Measurements from ENCODE around the gene S100A16.

DNA sequence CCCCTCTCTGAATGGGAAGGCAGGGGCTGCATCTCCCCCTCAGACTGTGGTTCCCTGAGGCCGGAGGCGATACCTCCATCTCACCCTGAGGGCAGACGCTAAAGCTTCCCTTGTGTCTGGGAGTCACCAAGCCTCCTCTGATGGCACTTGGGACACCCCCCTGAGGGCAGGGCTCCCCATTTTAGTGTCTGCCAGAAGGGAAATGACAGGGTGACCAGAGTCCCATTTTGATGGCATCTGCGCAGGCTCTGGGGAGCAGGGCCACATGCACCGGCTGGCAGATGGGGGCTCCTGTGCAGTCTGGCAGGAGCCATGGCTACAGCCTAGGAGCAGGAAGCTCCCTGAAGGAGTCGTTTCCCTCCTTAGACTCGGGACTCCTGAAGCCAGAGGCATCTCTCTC, 48.9 kb downstream of the S100A16 start:
- no peak for TF ChIP-seq SMARCC2 (IDR thresholded peaks at IDR 0.05; ENCODE audit: low read depth)
- TF ChIP-seq RBM14 (IDR thresholded peaks at IDR 0.05; ENCODE audit: borderline replicate concordance, insufficient read depth, low read depth, low read length): no peak
- TF ChIP-seq NR2C1 (IDR thresholded peaks at IDR 0.05): no peak
- TF ChIP-seq NR2C1 (tag; IDR thresholded peaks at IDR 0.05): no peak
- no peak for TF ChIP-seq HNRNPUL1 (IDR thresholded peaks at IDR 0.05; ENCODE audit: low read length)
- no peak for TF ChIP-seq RAD21 (CRISPR knock-in tag; conservative IDR thresholded peaks at IDR 0.05 in 1 of 2, IDR thresholded peaks at IDR 0.05 in 1 of 2)
- TF ChIP-seq CREM (IDR thresholded peaks at IDR 0.05; ENCODE audit: low read depth): no peak

All from K562 (cell line).